ENCODE results near the gene TMEM235.
A peak's percentile ranks its signal among the peaks of the same experiment; 100 is the strongest.

Gene TMEM235

DNA sequence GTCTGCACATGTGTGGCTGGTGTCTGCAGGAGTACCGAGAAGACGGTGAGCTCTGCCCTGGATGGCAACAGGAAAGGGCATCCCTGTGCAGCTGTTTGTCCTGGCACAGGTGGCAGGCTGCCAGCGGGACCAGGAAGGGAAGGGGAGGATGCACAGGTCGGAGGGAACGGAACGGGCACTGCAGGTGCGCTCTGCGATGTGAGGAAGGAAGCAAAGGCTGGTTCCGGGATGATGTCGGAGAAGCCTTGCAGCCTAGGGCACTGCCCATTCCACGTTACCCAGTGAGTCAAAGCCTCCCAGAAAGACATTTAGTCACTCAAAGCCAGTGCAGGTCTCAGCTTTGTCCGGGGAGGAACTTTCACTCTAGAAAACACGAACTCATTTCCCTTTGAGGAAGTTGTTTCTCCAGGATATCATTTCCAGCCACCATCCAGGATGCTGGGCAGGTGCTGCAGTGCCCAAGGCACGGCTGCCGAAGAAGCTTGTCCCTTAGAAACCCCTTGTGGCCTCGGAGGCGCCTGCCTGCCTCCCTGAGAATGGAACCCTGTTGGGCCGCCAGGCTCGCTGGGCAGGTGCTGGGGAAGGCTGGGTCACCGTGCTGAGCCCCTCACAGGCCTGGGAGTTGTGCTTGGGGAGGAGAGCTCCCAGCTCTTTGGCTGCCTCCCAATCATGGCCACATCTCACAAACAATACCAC is 4.5 kb upstream of the TMEM235 start:
- DNase-seq (ENCODE audit: low spot score): no peak
- TF ChIP-seq, protein P1, sequence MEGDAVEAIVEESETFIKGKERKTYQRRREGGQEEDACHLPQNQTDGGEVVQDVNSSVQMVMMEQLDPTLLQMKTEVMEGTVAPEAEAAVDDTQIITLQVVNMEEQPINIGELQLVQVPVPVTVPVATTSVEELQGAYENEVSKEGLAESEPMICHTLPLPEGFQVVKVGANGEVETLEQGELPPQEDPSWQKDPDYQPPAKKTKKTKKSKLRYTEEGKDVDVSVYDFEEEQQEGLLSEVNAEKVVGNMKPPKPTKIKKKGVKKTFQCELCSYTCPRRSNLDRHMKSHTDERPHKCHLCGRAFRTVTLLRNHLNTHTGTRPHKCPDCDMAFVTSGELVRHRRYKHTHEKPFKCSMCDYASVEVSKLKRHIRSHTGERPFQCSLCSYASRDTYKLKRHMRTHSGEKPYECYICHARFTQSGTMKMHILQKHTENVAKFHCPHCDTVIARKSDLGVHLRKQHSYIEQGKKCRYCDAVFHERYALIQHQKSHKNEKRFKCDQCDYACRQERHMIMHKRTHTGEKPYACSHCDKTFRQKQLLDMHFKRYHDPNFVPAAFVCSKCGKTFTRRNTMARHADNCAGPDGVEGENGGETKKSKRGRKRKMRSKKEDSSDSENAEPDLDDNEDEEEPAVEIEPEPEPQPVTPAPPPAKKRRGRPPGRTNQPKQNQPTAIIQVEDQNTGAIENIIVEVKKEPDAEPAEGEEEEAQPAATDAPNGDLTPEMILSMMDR (IDR thresholded peaks at IDR 0.05; ENCODE audit: extremely low read depth, missing control alignments): no peak

DNA sequence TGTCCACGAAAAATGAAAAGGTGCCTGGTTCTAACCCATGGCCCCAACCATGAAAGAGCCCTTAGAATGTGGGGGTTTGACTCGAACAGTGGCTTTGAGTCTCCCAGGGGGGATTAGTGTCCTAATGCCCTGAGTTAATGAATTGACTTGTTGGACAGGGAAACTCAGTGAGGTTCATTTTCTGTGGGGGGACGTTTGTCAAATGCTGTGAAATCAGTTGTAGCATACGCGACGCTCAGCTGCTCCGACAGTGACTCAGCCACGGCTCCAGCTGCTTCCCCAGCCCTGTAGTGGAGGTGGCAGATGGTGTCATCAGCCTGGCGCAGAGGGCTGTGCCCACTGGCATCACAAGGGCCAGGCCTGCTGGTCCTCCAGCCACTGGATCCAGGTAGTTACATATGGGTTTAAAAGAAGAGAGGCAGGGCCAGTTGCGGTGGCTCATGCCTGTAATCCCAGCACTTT is 3.9 kb upstream of the TMEM235 start:
- TF ChIP-seq, protein P1 (IDR thresholded peaks at IDR 0.05; ENCODE audit: extremely low read depth, missing control alignments): no peak
- DNase-seq (ENCODE audit: low spot score): no peak

DNA sequence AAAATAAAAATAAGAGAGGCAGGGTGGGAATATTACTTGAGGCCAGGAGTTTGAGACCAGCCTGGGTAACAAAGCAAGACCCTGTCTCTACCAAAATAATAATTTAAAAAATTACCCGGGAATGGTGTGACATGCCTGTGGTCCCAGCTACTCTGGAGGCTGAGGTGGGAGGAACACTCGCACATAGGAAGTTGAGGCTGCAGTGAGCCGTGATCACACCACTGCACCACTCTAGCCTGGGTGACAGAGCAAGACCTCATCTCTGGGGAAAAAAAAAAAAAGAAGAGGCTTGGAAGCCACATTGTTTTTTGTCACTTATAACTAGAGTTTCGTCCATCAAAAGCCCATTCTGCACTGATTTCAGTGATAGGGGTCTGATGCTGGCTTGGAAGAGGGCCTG is 3.3 kb upstream of the TMEM235 start:
- no peak for DNase-seq (ENCODE audit: low spot score)
- TF ChIP-seq, protein P1 (IDR thresholded peaks at IDR 0.05; ENCODE audit: extremely low read depth, missing control alignments): no peak

DNA sequence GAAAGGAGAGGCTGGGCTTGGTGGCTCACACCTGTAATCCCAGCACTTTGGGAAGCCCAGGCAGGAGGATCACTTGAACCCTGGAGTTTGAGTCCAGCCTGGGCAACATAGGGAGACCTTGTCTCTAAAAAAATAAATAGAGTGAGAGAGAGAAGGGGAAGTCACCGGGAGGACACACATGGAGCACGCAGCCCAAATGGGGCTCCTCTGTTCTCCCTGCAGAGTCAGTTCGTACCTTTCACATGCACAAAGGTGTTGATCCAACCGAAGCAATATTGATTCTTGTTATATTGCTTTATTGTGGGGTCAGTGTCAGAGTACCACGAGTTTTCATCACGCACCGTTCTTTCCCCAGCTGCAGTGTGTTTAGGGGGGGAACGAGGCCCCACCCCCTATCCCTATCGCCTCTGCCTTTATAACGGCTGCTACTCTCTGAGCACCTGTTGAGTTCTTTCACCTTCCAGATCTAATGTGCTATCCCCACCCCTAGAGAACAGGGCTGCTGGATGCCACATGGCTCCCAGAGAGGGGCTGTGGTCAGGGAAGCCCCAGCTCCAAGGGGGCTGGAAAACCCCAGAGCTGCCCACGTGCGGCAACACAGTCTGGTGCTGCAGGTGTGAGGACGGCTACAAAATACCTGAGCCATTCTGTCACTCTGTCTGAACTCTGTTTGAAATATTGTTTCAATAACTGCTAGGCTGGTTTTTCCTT is 1.0 kb upstream of the TMEM235 start:
- TF ChIP-seq, protein P1 (IDR thresholded peaks at IDR 0.05; ENCODE audit: extremely low read depth, missing control alignments): no peak
- DNase-seq (ENCODE audit: low spot score): no peak

DNA sequence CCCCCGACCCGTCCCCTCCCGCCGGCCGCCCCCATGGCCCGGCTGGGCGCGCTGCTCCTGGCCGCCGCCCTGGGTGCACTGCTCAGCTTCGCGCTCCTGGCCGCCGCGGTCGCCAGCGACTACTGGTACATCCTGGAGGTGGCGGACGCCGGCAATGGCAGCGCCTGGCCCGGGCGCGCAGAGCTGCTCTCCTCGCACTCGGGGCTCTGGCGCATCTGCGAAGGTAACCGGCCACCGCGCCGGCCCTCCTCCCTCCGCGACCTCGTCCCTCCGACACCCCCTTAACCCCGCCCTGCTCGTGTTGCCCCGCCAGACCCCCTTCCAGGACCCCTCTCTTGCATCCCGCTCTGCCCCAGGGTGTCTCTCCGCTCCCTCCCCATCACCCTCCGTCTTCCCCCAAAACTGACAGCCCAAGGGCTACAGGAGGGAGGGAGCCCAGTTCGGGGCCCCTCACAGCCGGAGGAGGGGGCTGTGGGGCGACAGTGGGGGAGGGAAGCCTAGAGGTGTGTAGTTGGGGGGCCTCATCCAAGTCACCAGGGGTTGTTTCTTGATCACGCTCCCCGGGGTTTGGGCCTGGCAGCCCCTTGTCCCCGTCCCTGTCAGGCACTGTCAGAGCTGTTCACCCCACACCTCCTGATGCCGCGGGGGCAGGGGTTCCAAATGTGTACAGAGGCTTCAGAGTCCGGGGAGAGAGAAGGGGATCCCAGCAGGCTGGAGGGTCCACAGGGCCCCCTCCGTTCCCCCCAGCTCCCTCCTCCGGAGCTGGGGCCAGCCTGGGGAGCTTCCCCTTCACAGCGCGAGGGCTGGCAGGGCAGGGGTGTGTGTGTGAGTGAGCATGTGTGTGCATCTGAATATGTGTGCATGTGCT is 794 bp downstream of the TMEM235 start:
- DNase-seq (ENCODE audit: low spot score): peak; percentile 67
- TF ChIP-seq, protein P1 (IDR thresholded peaks at IDR 0.05; ENCODE audit: extremely low read depth, missing control alignments): no peak

DNA sequence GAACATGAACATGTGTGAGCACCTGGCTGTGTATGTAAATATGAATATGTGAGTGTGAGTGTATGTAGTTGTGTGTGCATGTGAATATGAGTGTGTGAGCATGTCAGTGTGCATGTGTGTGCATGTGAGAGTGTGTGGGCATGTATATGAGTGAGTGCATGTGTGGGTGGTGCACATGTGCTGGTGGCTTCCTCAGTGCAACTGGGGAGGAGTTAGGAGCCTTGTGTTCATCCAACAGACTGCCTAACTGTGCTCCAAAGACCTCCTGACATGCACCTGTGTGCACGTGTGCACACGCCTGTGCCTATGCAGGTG is 1.4 kb downstream of the TMEM235 start:
- no peak for DNase-seq (ENCODE audit: low spot score)
- TF ChIP-seq, protein P1 (IDR thresholded peaks at IDR 0.05; ENCODE audit: extremely low read depth, missing control alignments): no peak

DNA sequence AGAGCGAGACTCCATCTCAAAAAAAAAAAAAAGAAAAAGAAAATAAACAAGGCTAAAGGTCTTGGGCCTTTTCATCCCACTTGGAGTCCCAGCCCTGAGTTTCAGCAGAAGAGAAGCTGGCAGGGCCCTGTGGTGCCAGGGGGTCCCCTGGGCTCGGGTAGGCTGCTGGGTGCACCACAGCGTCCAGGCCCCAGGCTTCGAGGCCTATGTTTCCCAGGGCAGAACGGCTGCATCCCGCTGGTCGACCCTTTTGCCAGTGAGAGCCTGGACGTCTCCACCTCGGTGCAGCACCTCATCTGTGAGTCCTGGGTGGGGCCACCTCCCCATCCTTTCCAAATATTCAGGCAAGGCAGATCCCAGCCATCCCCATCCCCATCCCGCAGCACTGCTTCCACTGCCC is 2.2 kb downstream of the TMEM235 start:
- no peak for DNase-seq (ENCODE audit: low spot score)
- TF ChIP-seq, protein P1 (IDR thresholded peaks at IDR 0.05; ENCODE audit: extremely low read depth, missing control alignments): no peak
